HL-60 (cell line): ENCODE results near the gene FAM219A.

ENCODE experiments used
- CTCF ChIP-seq: IDR thresholded peaks from one replicate; pipeline ENCODE4 v1.5.1; 2011; ENCODE audit warnings: low read length, control low read depth, inconsistent platforms; ENCODE audit not compliant: insufficient read depth
- GABPA ChIP-seq: IDR thresholded peaks from 2 replicates; pipeline ENCODE4 v1.6.1; 2012; ENCODE audit warnings: low read depth
- POLR2AphosphoS5 ChIP-seq: IDR thresholded peaks from 2 replicates; pipeline ENCODE4 v1.6.1; 2012; ENCODE audit warnings: low read depth
- REST ChIP-seq: IDR thresholded peaks from 2 replicates; pipeline ENCODE4 v1.6.1; 2012; ENCODE audit warnings: low read depth; ENCODE audit not compliant: insufficient replicate concordance
- SPI1 ChIP-seq: IDR thresholded peaks from 2 replicates; pipeline ENCODE4 v1.6.1; 2012; ENCODE audit warnings: low read depth, mild to moderate bottlenecking, borderline replicate concordance

GRCh38 chr9:34451135-34451534 is 7.2 kb downstream of the FAM219A start:
- TF ChIP-seq REST (no peak), CTCF (no peak), GABPA (no peak), POLR2AphosphoS5 (no peak), SPI1 (no peak)
